ENCODE data around the gene KLHDC7B.

DNA sequence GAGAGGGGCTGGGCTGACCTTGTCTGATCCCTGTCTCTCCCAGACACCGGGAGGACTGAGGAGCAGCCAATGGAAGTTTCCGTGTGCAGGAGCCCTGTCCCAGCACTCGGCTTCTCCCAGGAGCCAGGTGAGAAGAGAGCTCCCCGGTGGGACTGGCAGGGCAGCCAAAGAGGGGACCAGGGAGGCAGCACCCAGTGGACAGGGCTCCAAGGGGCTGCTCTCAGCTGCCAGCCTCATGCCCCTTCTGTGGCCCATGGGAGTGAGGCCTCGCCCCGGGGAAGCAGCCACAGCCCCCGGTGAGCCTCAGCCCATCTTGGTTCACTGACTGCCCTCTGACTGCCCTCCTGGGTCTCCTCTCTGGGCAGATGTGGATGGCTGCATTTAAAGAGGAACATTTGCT is 27.1 kb upstream of the KLHDC7B start:
- TF ChIP-seq, protein P1, sequence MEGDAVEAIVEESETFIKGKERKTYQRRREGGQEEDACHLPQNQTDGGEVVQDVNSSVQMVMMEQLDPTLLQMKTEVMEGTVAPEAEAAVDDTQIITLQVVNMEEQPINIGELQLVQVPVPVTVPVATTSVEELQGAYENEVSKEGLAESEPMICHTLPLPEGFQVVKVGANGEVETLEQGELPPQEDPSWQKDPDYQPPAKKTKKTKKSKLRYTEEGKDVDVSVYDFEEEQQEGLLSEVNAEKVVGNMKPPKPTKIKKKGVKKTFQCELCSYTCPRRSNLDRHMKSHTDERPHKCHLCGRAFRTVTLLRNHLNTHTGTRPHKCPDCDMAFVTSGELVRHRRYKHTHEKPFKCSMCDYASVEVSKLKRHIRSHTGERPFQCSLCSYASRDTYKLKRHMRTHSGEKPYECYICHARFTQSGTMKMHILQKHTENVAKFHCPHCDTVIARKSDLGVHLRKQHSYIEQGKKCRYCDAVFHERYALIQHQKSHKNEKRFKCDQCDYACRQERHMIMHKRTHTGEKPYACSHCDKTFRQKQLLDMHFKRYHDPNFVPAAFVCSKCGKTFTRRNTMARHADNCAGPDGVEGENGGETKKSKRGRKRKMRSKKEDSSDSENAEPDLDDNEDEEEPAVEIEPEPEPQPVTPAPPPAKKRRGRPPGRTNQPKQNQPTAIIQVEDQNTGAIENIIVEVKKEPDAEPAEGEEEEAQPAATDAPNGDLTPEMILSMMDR (conservative IDR thresholded peaks at IDR 0.05; ENCODE audit: low read depth, low read length): no peak
- TF ChIP-seq EZH2 (IDR thresholded peaks at IDR 0.05; ENCODE audit: borderline replicate concordance, low read depth, low read length, poor library complexity, severe bottlenecking): no peak

Data from A673 (cell line).